ENCODE data around the gene CCDC142.

- no peak for TF ChIP-seq ARID4B (CRISPR knock-in tag; IDR thresholded peaks at IDR 0.05; ENCODE audit: borderline replicate concordance)
- TF ChIP-seq, protein P1, sequence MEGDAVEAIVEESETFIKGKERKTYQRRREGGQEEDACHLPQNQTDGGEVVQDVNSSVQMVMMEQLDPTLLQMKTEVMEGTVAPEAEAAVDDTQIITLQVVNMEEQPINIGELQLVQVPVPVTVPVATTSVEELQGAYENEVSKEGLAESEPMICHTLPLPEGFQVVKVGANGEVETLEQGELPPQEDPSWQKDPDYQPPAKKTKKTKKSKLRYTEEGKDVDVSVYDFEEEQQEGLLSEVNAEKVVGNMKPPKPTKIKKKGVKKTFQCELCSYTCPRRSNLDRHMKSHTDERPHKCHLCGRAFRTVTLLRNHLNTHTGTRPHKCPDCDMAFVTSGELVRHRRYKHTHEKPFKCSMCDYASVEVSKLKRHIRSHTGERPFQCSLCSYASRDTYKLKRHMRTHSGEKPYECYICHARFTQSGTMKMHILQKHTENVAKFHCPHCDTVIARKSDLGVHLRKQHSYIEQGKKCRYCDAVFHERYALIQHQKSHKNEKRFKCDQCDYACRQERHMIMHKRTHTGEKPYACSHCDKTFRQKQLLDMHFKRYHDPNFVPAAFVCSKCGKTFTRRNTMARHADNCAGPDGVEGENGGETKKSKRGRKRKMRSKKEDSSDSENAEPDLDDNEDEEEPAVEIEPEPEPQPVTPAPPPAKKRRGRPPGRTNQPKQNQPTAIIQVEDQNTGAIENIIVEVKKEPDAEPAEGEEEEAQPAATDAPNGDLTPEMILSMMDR (IDR thresholded peaks at IDR 0.05) = no peak
- no peak for TF ChIP-seq ZNF423 (CRISPR knock-in tag; IDR thresholded peaks at IDR 0.05)
- TF ChIP-seq ZNF425 (CRISPR knock-in tag; conservative IDR thresholded peaks at IDR 0.05) = no peak
- TF ChIP-seq CREB1 (CRISPR knock-in tag; IDR thresholded peaks at IDR 0.05) = no peak
- TF ChIP-seq KAT7 (CRISPR knock-in tag; IDR thresholded peaks at IDR 0.05; ENCODE audit: borderline replicate concordance) = no peak
- TF ChIP-seq JUN (CRISPR knock-in tag; IDR thresholded peaks at IDR 0.05) = no peak
- TF ChIP-seq SMAD3 (CRISPR knock-in tag; IDR thresholded peaks at IDR 0.05; ENCODE audit: borderline replicate concordance) = no peak
- no peak for TF ChIP-seq ZNF232 (CRISPR knock-in tag; IDR thresholded peaks at IDR 0.05)
These were observed 20.1 kb downstream of the CCDC142 start for GRCh38 chr2:74462786-74463105.
